NB4 (cell line): ENCODE measurements around the gene MYO18A.

Experiments
- DNase-seq: peaks from one replicate; pipeline ENCODE4 v3.0.0; 2010; ENCODE audit warnings: low read depth
- H3K4me3 ChIP-seq: one replicate; pipeline ENCODE4 v1.5.1; 2011; ENCODE audit warnings: mild to moderate bottlenecking, low read depth, low read length, moderate library complexity
- CTCF ChIP-seq: IDR thresholded peaks from one replicate; pipeline ENCODE4 v1.5.1; 2012; ENCODE audit warnings: low read depth, low read length
- MYC ChIP-seq: IDR thresholded peaks from 2 replicates; pipeline ENCODE4 v1.6.1; 2011; ENCODE audit warnings: low read depth, low read length
- POLR2A ChIP-seq: IDR thresholded peaks from 2 replicates; pipeline ENCODE4 v1.6.1; 2011; ENCODE audit warnings: mild to moderate bottlenecking; ENCODE audit not compliant: insufficient read length; ENCODE audit errors: extremely low read depth
- TF ChIP-seq, protein P1 (sequence below): IDR thresholded peaks from 2 replicates; pipeline ENCODE4 v1.6.1; 2011; ENCODE audit warnings: low read depth, low read length

Gene MYO18A

GRCh38 chr17:29059281-29059680, 120.9 kb downstream of the MYO18A start:
- H3K4me3 ChIP-seq, result no peak overlapping the region
- TF ChIP-seq POLR2A, result no peak
- TF ChIP-seq, protein P1, sequence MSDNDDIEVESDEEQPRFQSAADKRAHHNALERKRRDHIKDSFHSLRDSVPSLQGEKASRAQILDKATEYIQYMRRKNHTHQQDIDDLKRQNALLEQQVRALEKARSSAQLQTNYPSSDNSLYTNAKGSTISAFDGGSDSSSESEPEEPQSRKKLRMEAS, result no peak
- TF ChIP-seq MYC, result no peak
- TF ChIP-seq CTCF, result no peak
- DNase-seq, result no peak

DNA sequence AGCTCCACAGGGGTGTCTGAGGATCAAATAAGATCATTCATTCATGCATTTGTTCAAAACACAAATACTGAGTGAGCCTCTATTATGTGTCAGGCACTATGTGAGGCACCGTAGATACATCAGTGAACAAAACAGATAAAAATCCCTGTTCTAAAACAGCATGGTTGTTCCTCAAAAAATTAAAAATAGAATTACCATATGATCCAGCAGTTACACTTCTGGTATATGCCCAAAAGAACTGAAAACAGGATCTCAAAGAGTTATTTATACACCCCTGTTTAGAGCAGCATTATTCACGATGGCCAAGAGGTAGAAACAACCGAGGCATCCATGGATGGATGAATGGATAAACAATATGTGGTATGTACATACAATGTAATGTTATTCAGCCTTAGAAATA, 121.8 kb downstream of the MYO18A start:
- DNase-seq, result no peak
- TF ChIP-seq CTCF, result no peak
- TF ChIP-seq POLR2A, result no peak
- TF ChIP-seq, protein P1, result no peak
- H3K4me3 ChIP-seq, result no peak overlapping the region

DNA sequence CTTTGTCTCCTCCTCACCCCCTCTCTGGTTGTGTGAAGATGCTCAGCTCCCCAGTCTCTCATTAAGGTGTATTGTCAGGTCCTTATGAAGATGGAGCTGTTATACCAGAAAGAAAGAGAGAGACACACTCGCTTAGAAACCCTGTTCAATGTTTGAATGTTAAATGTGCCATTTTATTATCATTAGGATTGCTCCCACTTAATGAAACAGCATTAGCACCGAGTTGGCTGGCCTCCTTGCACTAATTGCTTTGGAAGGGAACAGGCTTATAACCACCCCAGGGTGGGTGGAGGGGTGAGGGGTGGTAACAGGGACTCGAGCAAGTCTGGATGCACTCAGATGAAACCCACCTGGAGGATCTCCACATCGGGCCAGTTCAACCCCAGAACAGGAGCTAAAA, 122.8 kb downstream of the MYO18A start:
- no peak for DNase-seq
- TF ChIP-seq MYC (no peak), POLR2A (no peak), CTCF (no peak)
- H3K4me3 ChIP-seq, result no peak overlapping the region

GRCh38 chr17:29054835-29055234, 125.4 kb downstream of the MYO18A start:
- no peak for DNase-seq
- no peak for TF ChIP-seq CTCF
- TF ChIP-seq MYC, result no peak
- H3K4me3 ChIP-seq, result no peak overlapping the region

DNA sequence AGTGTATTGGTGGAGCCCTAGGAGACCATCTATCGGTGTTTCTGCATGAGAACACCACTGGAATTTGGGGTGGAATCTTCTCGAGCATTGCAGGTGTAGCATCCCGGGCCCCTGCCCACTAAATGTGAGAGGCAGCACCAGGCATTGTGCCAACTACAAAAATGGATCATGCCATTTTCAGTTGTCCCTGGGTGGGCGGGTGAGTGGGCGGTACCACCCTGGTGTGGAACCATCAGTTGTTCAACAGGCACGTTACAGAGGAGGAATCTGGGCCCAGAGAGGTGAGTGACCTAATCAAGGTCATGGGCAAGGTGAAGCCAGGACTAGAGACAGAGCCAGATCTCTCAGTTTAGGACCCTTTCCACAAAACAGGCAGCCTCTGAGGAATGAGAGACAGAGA, 128.5 kb downstream of the MYO18A start:
- DNase-seq, result no peak
- TF ChIP-seq CTCF (no peak), POLR2A (no peak), MYC (no peak)
- TF ChIP-seq, protein P1, result no peak
- H3K4me3 ChIP-seq, result no peak overlapping the region

GRCh38 chr17:29051194-29051593, 129.0 kb downstream of the MYO18A start:
- H3K4me3 ChIP-seq, result no peak overlapping the region
- TF ChIP-seq POLR2A (no peak), MYC (no peak)
- DNase-seq, result no peak

DNA sequence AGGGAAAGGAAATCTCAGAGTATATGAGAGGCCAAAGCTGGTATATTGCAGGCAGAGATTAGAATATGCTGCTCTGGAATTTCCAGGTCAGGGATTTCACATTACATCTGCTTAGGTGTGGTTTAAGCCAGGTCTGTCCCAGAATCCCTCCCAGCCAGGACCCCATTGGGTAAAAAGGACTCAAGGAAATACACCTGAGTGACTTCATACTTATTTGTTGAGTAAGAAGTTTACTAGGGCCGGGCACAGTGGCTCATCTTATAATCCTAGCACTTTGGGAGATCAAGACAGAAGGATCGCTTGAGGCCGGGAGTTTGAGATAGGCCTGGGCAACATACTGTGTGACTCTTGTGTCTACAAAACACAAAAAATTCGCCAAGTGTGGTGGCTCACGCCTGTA, 130.0 kb downstream of the MYO18A start:
- no peak for DNase-seq
- no peak overlapping the region for H3K4me3 ChIP-seq
- TF ChIP-seq, protein P1, result no peak
- TF ChIP-seq POLR2A, result no peak
- TF ChIP-seq CTCF, result no peak
- TF ChIP-seq MYC, result no peak
